Bronchial epithelial cell (primary cell): ENCODE data around the gene CIAO2A. TPM values are rescaled to one million over a fixed set of nuclear protein-coding genes. Genes with fewer than 3 reads are reported as not detected.

ENCODE experiments used
- DNase-seq: peaks from one replicate; pipeline ENCODE4 v3.0.0-alpha.2; 2010; ENCODE audit warnings: low read depth
- FAIRE-seq: peaks from 2 replicates; lab custom pipeline; 2011; peaks lifted over from hg19 to GRCh38; lab: Jason Lieb, UNC
- H3K27me3 ChIP-seq: 2 replicates; pipeline ENCODE4 v1.5.1; 2011; ENCODE audit warnings: low read length; ENCODE audit not compliant: control insufficient read depth, insufficient read depth
- H3K36me3 ChIP-seq: 2 replicates; pipeline ENCODE4 v1.5.1; 2011; ENCODE audit warnings: low read length; ENCODE audit not compliant: control insufficient read depth, insufficient read depth
- H3K4me3 ChIP-seq: 2 replicates; pipeline ENCODE4 v1.5.1; 2011; ENCODE audit warnings: mild to moderate bottlenecking, low read depth, low read length, control low read depth
- total RNA-seq: library from RNA; depleted of rRNA; stranded (reverse); fragments of >200 nt; gene quantifications from 2 replicates; pipeline ENCODE4 v1.2.1, GENCODE V29; 2014
- TF ChIP-seq, protein P1 (sequence below): IDR thresholded peaks from 2 replicates; pipeline ENCODE4 v1.5.1; 2011; ENCODE audit warnings: mild to moderate bottlenecking, moderate library complexity, low read length, control low read depth, inconsistent platforms; ENCODE audit not compliant: insufficient read depth, severe bottlenecking

CIAO2A gene
- total RNA-seq, 1 donor from 2014 or later = 62.1 TPM

DNA sequence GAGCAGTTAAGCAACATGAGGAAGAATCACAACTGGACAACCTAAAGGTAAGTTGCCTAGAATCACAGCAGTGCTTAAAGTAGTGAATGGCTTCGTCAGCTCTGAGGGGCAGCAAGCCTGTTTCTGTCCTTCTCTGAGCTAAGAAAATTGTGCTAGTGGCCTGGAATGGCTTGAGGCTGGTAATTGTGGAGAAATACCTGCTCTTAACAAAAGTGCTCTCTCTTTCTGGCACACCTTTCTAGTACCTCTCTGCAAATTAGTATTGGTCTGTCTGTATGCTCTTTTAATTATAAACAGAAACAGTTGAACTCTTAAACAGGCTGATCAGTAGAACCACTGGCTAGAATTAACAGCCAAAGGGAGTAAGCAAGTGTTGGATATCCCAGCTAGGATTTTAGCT, 13.7 kb upstream of the CIAO2A start:
- DNase-seq = no peak
- Histone ChIP-seq H3K4me3 (no peak overlapping the region), H3K36me3 (no peaks in the 10 kb centered on the region), H3K27me3 (no peaks in the 10 kb centered on the region)
- TF ChIP-seq, protein P1, sequence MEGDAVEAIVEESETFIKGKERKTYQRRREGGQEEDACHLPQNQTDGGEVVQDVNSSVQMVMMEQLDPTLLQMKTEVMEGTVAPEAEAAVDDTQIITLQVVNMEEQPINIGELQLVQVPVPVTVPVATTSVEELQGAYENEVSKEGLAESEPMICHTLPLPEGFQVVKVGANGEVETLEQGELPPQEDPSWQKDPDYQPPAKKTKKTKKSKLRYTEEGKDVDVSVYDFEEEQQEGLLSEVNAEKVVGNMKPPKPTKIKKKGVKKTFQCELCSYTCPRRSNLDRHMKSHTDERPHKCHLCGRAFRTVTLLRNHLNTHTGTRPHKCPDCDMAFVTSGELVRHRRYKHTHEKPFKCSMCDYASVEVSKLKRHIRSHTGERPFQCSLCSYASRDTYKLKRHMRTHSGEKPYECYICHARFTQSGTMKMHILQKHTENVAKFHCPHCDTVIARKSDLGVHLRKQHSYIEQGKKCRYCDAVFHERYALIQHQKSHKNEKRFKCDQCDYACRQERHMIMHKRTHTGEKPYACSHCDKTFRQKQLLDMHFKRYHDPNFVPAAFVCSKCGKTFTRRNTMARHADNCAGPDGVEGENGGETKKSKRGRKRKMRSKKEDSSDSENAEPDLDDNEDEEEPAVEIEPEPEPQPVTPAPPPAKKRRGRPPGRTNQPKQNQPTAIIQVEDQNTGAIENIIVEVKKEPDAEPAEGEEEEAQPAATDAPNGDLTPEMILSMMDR = no peak
- FAIRE-seq = no peak

GRCh38 chr15:64105113-64105704, 11.6 kb upstream of the CIAO2A start:
- no peak overlapping the region for H3K4me3 ChIP-seq
- TF ChIP-seq, protein P1 = no peak
- H3K27me3 ChIP-seq = no peaks in the 10 kb centered on the region
- no peak for DNase-seq
- no peaks in the 10 kb centered on the region for H3K36me3 ChIP-seq
- FAIRE-seq = no peak

- no peak overlapping the region for H3K4me3 ChIP-seq
- DNase-seq (no peak), FAIRE-seq (no peak)
- TF ChIP-seq, protein P1 = no peak
- no peaks in the 10 kb centered on the region for H3K36me3 ChIP-seq
- no peaks in the 10 kb centered on the region for H3K27me3 ChIP-seq
Observed at GRCh38 chr15:64102497-64102896, 8.9 kb upstream of the CIAO2A start.

GRCh38 chr15:64100958-64101357, 7.3 kb upstream of the CIAO2A start:
- H3K4me3 ChIP-seq = no peak overlapping the region
- FAIRE-seq = no peak

DNA sequence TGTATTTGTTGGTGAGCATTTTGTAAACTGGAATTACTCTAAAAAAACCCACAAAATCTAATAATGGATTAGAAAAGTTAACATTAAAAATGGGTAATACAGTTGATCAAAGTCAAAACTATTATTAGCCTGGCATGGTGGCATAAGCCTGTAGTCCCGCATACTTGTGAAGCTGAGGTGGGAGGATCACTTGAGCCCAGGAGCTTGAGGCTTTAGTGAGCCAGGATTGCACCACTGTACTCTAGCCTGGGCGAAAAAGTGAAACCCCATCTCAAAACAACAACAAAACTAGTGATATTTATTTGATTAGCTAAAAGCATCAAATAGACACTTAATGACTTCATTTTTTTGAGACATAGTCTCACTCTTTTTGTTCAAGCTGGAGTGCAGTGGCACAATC, 5.7 kb upstream of the CIAO2A start:
- TF ChIP-seq, protein P1 = no peak
- H3K27me3 ChIP-seq = no peaks in the 10 kb centered on the region
- FAIRE-seq (no peak), DNase-seq (no peak)
- H3K36me3 ChIP-seq = no peaks in the 10 kb centered on the region
- no peak overlapping the region for H3K4me3 ChIP-seq

More at GRCh38 chr15:64100958-64101357, 7.3 kb upstream of the CIAO2A start:
- no peak for DNase-seq
- TF ChIP-seq, protein P1 = no peak
- no peaks in the 10 kb centered on the region for H3K27me3 ChIP-seq
- no peaks in the 10 kb centered on the region for H3K36me3 ChIP-seq
